ENCODE data around the gene ITPKC.
"Not testable (repeated sequence)": the region's sequence is repeated elsewhere in the genome, so short reads cannot be mapped to it uniquely, and the experiment has no call there.

ITPKC gene

DNA sequence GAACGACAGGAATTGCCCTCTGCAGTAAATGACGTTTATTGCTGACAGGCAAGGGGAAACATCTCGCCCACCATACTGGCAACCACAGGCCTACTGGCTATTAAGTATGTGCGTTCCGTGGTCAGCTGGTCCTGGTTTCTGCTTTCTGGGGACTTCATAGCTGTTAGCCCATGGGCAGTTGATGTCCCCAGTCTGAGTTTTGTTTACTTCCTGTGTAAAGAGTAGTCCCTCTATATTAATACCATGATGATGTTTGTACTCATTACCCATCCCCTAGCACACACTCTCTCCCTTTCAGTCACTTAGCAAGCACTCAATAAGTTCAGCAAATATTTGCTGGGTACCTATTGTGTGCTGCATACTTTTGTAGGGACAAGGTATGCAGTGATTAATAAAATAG is 52.0 kb downstream of the ITPKC start:
- DNase-seq (ENCODE audit: low spot score): peak; percentile 54

DNA sequence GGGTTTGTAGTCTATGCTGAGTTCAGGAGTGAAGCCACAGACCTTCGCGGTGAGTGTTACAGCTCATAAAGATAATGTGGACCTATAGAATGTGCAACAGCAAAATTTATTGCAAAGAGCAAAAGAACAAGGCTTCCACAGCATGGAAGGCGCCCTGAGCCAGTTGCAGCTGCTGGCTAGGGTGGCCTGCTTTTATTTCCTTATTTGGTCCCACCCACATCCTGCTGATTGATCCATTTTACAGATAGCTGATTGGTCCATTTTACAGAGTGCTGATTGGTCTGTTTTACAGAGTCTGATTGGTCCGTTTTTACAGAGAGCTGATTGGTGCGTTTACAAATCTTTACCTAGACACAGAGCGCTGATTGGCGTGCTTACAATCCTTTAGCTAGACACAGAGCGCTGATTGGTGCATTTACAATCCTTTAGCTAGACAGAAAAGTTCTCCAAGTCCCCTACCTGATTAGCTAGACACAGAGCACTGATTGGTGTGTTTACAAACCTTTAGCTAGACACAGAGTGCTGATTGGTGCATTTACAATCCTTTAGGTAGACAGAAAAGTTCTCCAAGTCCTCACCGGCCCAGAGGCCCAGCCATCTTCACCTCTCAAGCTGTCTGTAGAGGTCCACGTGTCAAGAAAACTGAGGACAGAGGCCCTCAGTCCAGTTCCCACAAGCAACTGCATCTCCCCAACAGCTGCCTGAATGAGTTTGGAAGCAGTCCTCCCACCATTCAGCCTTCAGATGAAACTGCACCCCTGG is 54.4 kb downstream of the ITPKC start:
- DNase-seq (ENCODE audit: low spot score): peak; percentile 67

DNA sequence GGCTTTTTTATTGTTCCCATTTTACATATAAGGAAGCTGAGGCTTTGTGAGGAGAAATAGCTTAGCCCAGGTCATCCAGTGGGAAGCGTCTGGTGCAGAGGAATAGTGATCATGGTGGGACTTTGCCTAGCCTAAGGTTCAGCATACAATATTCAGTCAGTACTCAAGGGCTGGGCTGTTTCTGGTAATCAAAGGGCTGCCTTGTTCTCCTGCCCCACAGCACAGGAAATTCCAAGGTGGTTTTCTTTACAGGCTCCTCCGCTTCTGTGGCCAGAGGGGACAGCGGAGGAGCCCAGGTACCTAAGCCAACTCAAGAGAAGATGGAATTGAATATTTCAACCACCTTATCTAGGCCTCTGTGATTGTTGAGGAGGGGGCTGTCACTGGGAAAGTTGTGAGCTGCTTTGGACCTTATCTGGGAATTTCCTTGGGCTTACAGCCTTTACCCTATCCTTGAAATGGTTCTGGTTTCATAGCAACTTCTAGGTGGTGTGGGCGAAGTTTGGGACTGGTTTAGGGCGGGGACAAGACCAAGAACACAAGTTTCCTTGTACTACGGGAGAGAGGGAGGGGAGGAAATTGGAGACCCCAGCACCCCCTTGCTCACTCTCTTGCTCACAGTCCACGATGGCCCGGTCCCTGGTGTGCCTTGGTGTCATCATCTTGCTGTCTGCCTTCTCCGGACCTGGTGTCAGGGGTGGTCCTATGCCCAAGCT is 58.2 kb downstream of the ITPKC start, which contains the start of gene MIA:
Gene MIA (plus strand): TSS at position 606 of the 716 bp plus-strand sequence. CDS start 22 bp downstream, at position 628.
- DNase-seq (ENCODE audit: low spot score): peak; percentile 76

DNA sequence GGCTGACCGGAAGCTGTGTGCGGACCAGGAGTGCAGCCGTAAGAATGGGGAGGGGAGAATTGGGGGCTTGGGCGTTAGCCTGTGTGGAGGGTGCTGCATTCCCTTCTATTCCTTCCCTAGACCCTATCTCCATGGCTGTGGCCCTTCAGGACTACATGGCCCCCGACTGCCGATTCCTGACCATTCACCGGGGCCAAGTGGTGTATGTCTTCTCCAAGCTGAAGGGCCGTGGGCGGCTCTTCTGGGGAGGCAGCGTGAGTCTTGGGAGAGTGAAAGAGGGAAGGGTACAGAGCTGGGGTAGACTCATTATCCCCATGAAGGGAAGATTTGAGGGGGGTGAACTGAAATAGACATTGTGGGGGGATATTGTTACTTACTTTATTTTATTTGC is 58.7 kb downstream of the ITPKC start:
- no peak for DNase-seq (ENCODE audit: low spot score)

DNA sequence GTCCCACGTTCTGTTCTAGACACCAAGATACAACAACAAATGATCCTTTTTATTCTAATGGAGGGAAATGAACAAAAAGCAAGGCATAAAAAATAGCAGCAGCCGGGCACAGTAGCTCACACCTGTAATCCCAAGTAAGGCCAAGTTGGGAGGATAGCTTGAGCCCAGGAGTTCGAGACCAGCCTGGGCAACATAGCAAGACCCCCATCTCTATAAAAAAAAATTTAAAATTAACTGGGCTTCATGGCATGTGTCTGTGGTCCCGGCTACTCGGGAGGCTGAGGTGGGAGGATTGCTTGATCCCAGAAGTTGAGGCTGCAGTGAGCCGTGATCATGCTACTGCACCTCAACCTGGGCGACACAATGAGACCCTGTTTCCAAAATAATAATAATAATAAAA is 59.5 kb downstream of the ITPKC start:
- DNase-seq (ENCODE audit: low spot score): no peak

DNA sequence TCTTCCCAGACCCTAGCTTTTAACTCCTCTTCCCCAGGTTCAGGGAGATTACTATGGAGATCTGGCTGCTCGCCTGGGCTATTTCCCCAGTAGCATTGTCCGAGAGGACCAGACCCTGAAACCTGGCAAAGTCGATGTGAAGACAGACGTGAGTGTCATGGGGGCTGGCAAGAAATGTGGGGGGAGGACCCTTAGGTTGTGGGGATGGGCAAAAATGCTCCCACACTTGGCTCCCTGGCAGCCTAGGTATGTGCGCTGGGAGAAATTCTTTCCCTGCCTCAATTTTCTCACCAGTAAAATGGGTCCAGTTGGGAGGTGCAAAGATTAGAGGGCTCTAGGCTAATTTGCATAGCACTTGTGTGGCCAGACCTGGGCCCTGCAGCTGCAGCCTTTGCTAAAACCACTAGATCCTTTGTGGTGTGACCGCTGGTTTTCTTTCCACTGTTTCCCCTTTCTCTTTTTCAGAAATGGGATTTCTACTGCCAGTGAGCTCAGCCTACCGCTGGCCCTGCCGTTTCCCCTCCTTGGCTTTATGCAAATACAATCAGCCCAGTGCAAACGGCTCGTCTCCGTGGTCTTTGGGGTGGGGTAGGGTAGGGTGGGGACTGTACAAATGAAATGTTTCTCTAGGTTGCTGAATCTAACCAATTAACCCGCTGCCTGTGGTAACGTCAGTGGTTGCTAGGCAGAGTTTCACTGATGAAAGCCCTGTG is 60.2 kb downstream of the ITPKC start:
- peak; percentile 98 for DNase-seq (ENCODE audit: low spot score)

DNA sequence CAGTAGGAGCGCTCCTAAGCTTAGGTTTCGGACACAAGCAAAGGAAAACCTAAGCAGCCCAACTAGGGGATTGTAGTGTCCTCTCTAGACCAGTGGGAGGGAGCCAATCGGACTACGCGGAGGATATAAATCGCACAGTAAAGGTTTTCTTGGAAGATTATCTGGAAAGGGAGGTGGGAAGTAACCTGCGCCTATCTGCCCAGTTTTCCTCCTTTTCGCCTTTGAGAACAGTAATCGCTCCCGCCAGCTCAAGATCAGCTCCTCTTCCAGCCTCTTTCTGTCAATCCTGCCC is 60.7 kb downstream of the ITPKC start:
- no peak for DNase-seq (ENCODE audit: low spot score)

DNA sequence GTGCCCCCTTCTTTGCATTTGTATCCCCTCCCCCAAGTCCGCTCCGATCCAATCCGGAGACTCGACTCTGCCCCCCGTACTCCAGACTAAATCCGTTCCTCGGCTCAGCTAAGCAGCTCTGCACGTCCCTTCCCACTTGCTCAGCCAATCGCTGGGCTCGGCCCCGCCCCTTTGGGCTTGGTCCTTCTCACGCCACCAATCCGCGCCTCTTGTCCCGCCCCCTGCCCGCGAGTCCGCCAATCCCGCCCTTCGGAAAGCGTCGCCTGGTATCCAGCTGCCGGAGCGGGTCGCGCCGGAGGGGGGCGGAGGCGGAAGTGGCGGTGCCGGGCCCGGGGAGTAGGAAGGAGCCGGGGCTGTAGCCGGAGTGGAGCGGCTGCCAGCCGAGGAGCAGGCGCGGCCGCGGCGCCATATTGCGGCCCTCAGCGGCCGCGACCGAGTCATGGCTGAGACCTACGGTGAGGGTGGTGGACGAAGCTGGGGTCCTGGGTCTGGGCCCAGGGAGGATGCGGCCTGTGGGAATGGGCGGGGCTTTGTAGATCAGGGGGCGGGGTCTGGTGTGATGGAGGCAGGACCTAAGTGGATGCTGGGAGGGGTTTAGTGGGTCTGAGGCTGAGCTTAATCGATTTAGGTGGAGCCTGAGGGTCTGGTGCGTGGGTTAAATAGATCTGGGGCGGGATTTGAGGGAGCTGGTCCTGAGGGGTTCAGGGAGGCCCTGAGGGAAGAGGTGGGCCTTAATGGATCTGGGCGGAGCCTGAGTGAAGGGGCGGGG is 61.2 kb downstream of the ITPKC start, which contains the start of gene RAB4B:
Gene RAB4B (plus strand): TSS at position 311 of the 769 bp plus-strand sequence. CDS start 129 bp downstream, at position 440.
- peak; percentile 100 for DNase-seq (ENCODE audit: low spot score)

DNA sequence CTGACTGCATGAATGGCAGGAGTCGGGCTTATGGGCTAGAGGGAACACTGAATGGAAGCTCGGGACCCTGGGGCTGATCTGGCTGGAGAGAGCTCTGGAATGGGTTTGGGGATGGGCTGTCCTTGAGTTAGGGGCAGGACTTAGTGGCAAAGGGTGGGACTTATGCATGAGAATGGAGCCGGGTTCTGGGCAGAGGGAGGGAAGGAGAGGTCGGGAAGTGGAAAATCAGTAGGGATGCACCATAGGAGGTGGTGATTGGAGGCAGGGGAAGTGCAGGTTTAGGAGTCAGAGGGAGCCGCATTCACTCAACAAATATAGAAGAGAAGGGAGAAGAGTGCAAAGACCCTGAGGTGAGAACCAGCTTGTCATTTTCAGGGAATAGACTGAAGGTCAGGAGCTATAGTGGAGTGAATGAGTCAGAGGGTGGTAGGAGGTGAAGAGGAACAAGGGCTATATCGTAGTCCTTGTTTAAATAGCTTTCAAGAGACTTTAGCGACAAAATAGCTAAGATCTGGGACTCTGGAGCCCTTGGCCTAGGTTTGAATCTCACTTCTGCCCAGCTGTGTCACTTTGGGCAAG is 61.9 kb downstream of the ITPKC start:
- peak; percentile 50 for DNase-seq (ENCODE audit: low spot score)

DNA sequence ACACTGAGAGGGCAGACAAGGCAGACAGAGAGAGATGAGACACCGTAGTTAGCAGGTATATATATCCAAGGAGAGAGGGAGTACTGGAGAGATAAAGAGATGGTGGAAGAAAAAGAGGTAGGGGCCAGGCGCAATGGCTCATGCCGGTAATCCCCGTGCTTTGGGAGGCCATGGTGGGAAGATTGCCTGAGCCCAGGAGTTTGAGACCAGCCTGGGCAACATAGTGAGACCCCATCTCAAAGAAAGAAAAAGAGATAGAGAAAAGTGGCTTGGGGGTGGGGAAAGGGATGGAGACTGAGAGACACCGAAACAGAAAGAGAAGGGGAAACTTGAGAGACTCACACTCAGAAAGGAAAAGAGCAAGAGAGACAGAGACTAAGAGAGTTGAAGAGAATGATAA is 63.7 kb downstream of the ITPKC start:
- no peak for DNase-seq (ENCODE audit: low spot score)

DNA sequence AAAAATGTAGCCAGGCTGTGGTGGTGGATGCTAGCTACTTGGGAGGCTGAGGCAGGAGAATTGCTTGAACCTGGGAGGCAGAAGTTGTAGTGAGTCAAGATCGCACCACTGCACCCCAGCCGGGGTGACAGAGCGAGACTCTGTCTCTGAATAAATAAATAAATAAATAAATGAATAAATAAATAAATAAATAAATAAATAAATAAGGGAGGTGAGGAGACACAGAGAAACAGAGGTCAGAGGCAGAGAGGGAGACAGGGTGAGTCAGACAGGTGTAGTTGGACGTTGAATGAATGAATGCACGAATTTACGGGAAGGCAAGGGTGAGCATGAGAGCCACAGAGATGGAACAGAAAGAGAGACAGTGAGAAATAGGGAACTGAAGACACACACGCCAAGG is 64.2 kb downstream of the ITPKC start:
- DNase-seq (ENCODE audit: low spot score): no peak

DNA sequence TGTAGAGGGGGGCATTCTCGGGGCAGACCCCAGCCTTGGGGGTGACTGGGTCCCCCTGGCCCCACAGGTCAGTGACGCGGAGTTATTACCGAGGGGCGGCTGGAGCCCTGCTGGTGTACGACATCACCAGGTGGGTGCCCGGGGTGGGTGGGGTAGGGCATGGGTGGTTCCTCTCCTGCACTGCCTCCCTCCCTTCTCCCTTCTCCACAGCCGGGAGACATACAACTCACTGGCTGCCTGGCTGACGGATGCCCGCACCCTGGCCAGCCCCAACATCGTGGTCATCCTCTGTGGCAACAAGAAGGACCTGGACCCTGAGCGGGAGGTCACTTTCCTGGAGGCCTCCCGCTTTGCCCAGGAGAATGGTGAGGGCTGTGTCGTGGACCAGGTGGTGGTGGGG is 66.8 kb downstream of the ITPKC start:
- no peak for DNase-seq (ENCODE audit: low spot score)

DNA sequence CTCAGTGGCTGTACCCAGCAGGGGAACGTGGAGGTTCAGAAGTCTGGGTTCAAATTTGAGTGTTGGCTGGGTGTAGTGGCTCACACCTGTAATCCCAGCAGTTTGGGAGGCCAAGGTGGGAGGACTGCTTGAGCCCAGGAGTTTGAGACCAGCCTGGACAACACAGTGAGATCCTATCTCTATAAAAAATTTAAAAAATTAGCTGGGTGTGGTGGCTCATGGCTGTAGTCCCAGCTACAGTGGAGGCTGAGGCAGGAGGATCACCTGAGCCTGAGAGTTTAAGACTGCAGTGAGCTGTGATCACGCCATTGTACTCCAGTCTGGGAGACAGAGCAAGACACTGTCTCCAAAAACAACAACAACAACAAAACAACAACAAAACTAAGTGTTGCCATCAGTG is 67.2 kb downstream of the ITPKC start:
- not testable (repeated sequence) for DNase-seq (ENCODE audit: low spot score)

DNA sequence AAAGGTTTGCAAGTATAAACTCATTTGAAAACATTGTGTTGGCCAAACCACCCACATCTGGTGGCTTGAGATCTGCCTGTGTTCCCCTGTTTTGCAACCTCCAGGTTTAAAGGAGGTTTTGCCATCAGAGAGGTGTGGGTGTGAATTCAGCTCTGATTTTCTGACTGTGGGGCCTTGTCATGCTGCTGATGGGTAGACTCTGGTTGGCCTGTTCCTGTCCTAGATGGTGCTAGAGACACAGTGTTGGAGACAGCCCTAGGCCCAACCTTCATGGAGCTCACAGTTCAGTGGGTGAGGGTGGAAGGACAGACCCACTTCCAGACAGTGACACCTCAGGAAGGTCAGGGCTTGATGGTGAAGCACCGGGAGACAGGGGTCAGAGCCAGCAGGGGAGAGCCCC is 68.6 kb downstream of the ITPKC start:
- DNase-seq (ENCODE audit: low spot score): no peak

DNA sequence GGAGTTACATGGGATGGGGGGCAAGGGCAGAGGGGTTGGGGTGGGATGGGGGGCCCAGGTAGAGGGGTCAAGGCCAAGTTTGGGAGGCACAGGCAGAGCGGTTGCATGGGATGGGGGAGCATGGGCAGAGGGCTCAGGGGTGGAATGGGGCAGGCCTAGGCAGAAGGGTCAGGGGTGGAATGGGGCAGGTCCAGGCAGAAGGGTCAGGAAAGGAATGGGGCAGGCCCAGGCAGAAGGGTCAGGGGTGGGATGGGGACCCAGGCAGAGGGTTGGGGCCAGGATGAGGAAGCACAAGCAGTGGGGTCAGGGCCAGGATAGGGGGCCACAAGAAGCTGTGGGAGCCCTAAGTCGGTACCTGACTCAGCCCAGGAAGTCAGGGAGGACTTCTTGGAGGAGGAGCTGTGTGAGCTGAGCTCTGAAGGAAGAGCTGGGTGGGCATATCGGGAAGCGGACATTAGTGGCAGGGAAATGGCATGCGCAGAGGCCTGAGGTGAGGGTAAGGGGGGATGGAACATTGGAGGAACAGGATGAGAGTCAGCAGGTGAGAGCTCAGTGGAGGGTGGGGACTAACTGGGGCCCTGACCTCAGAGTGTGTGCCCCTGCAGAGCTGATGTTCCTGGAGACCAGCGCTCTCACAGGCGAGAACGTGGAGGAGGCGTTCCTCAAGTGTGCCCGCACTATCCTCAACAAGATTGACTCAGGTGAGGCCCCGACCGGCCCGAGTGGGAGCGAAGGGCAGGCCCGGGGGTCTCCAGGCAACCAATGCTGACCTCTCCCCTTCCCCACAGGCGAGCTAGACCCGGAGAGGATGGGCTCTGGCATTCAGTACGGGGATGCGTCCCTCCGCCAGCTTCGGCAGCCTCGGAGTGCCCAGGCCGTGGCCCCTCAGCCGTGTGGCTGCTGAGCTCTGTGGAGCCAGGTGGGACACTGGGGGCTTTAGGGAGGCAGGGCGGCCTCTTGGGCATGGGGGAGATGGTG is 69.4 kb downstream of the ITPKC start:
- DNase-seq (ENCODE audit: low spot score): no peak

Data from SW480 (cell line).